Measurements from ENCODE around the gene NPEPPS.

Gene NPEPPS

GRCh38 chr17:47670064-47670463, 139.2 kb downstream of the NPEPPS start:
- Histone ChIP-seq H3K27me3 (ENCODE audit: control insufficient read depth, insufficient read depth, low read length) (no peaks in the 10 kb centered on the region), H3K36me3 (ENCODE audit: control insufficient read depth, insufficient read depth, low read length) (peaks cover 97% of the 10 kb centered on the region), H3K9ac (ENCODE audit: low read depth, low read length) (no peak overlapping the region), H3K9me3 (ENCODE audit: control insufficient read depth, insufficient read depth, low read length) (no peaks in the 10 kb centered on the region), H3K27ac (ENCODE audit: low read depth, low read length) (peak overlapping the region; percentile 14), H3K4me1 (ENCODE audit: control insufficient read depth, insufficient read depth, low read length) (peaks cover 5% of the 10 kb centered on the region; the same call in 1 of the 2 replicates), H3K4me3 (ENCODE audit: low read depth, low read length) (no peak overlapping the region)
